ENCODE data around the gene FIZ1. TPM values are rescaled to one million over a fixed set of nuclear protein-coding genes. Genes with fewer than 3 reads are reported as not detected.
"Not testable (repeated sequence)": the region's sequence is repeated elsewhere in the genome, so short reads cannot be mapped to it uniquely, and the experiment has no call there.

FIZ1 gene
- total and polyA plus RNA-seq, 2 donors from 2014 or later, result 11.9 to 17.9 TPM

- intact Hi-C loops (cut with DNase I), result no loop called here
- Histone ChIP-seq H3K9me3 (ENCODE audit: control insufficient read depth in 2 of 3, insufficient read depth in 1 of 3, low read length in 3 of 3) (no peaks in the 10 kb centered on the region), H3K36me3 (ENCODE audit: control insufficient read depth in 2 of 3, insufficient read depth in 3 of 3, low read length in 3 of 3) (no peaks in the 10 kb centered on the region), H3K27me3 (ENCODE audit: control insufficient read depth, insufficient read depth, low read length) (no peaks in the 10 kb centered on the region), H3K9ac (ENCODE audit: low read length in 3 of 3) (peak overlapping the region in 1 of 3 donors; percentile 15), H3K4me3 (ENCODE audit: low read length in 3 of 3) (peak overlapping the region; percentile 54 to 63 (median 57)), H3K4me1 (ENCODE audit: control insufficient read depth in 2 of 3, insufficient read depth in 2 of 3, low read depth in 1 of 3, low read length in 3 of 3) (peaks cover 3 to 18% (median 12%) of the 10 kb centered on the region in 3 donors), H3K27ac (ENCODE audit: low read depth in 2 of 2, low read length in 2 of 2) (peak overlapping the region; percentile 54 to 68)
- peak; percentile 94 to 97 (median 95) for DNase-seq
- FAIRE-seq, result no peak
- no peak for TF ChIP-seq CTCF (IDR thresholded peaks at IDR 0.05; ENCODE audit: borderline replicate concordance, extremely low read depth, insufficient read depth)
Measured at GRCh38 chr19:55585658-55586339, 13.5 kb downstream of the FIZ1 start.

DNA sequence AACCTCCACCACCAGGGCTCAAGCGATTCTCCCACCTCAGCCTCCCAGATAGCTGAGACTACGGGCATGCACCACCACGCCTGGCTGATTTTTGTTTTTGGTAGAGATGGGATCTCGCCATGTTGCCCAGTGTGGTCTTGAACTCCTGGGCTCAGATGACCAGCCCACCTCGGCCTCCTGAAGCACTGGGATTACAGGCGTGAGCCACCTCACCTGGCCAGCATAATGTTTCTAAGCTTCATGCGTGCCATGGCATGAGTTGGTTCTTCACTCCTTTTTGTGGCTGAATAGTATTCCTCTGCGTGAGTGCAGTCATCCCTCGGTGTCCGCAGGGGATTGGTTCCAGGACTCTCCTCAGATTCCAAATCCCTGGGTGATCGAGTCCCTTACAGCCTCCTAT, 14.4 kb downstream of the FIZ1 start:
- H3K4me3 ChIP-seq (ENCODE audit: low read length in 3 of 3), result no peak overlapping the region
- intact Hi-C loops (cut with DNase I), result no loop called here
- DNase-seq (peak in 1 of 5 donors; percentile 42), FAIRE-seq (no peak)
- no peak for TF ChIP-seq CTCF (IDR thresholded peaks at IDR 0.05; ENCODE audit: borderline replicate concordance, extremely low read depth, insufficient read depth)
- H3K27ac ChIP-seq (ENCODE audit: low read depth in 2 of 2, low read length in 2 of 2), result no peak overlapping the region
- H3K36me3 ChIP-seq (ENCODE audit: control insufficient read depth in 2 of 3, insufficient read depth in 3 of 3, low read length in 3 of 3), result no peaks in the 10 kb centered on the region
- peaks cover 3 to 18% (median 12%) of the 10 kb centered on the region in 3 donors for H3K4me1 ChIP-seq (ENCODE audit: control insufficient read depth in 2 of 3, insufficient read depth in 2 of 3, low read depth in 1 of 3, low read length in 3 of 3)
- no peak overlapping the region for H3K9ac ChIP-seq (ENCODE audit: low read length in 3 of 3)
- no peaks in the 10 kb centered on the region for H3K9me3 ChIP-seq (ENCODE audit: control insufficient read depth in 2 of 3, insufficient read depth in 1 of 3, low read length in 3 of 3)
- no peaks in the 10 kb centered on the region for H3K27me3 ChIP-seq (ENCODE audit: control insufficient read depth, insufficient read depth, low read length)

GRCh38 chr19:55583897-55584296, 15.4 kb downstream of the FIZ1 start:
- H3K4me1 ChIP-seq (ENCODE audit: control insufficient read depth in 2 of 3, insufficient read depth in 2 of 3, low read depth in 1 of 3, low read length in 3 of 3), result peaks cover 3 to 21% (median 12%) of the 10 kb centered on the region in 3 donors
- intact Hi-C loops (cut with DNase I); H3K9ac ChIP-seq (ENCODE audit: low read length in 3 of 3); H3K27me3 ChIP-seq (ENCODE audit: control insufficient read depth, insufficient read depth, low read length); H3K27ac ChIP-seq (ENCODE audit: low read depth in 2 of 2, low read length in 2 of 2); FAIRE-seq; H3K4me3 ChIP-seq (ENCODE audit: low read length in 3 of 3); H3K9me3 ChIP-seq (ENCODE audit: control insufficient read depth in 2 of 3, insufficient read depth in 1 of 3, low read length in 3 of 3); DNase-seq; H3K36me3 ChIP-seq (ENCODE audit: control insufficient read depth in 2 of 3, insufficient read depth in 3 of 3, low read length in 3 of 3): not testable (repeated sequence)

DNA sequence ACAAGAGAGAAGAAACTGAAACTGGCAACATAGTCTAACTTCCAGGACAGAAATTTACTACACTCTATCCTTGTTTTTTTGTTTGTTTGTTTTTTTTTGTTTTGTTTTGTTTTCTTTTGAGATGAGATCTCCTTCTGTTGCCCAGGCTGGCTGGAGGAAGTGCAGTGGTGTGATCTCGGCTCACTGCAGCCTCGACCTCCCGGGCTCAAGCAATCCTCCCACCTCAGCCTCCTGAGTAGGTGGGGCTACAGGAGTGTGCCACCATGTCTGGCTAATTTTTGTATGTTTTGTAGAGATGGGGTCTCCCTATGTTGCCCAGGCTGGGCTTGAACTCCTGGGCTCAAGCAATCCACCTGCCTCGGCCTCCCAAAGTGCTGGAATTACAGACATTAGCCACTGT, 17.0 kb downstream of the FIZ1 start:
- Histone ChIP-seq H3K27ac (ENCODE audit: low read depth in 2 of 2, low read length in 2 of 2) (peak overlapping the region; percentile 64 to 83), H3K4me1 (ENCODE audit: control insufficient read depth in 2 of 3, insufficient read depth in 2 of 3, low read depth in 1 of 3, low read length in 3 of 3) (peaks cover 3 to 21% (median 12%) of the 10 kb centered on the region in 3 donors), H3K4me3 (ENCODE audit: low read length in 3 of 3) (peak overlapping the region in 2 of 3 donors; percentile 34 to 75), H3K9ac (ENCODE audit: low read length in 3 of 3) (peak overlapping the region in 1 of 3 donors; percentile 13)
- DNase-seq; H3K27me3 ChIP-seq (ENCODE audit: control insufficient read depth, insufficient read depth, low read length); intact Hi-C loops (cut with DNase I); H3K9me3 ChIP-seq (ENCODE audit: control insufficient read depth in 2 of 3, insufficient read depth in 1 of 3, low read length in 3 of 3); FAIRE-seq; H3K36me3 ChIP-seq (ENCODE audit: control insufficient read depth in 2 of 3, insufficient read depth in 3 of 3, low read length in 3 of 3): not testable (repeated sequence)
